GM21786 (cell line): ENCODE results near the gene ADAMTS17.

ENCODE experiments used
- ATAC-seq: cut with Tn5 transposase; IDR thresholded peaks from one replicate; pipeline ENCODE4 v1.9.1; 2021; ENCODE audit not compliant: unreplicated experiment

Gene ADAMTS17

GRCh38 chr15:100278596-100279380 lies 63.0 kb downstream of the ADAMTS17 start:
- ATAC-seq = no peak

GRCh38 chr15:100277087-100277855 lies 64.5 kb downstream of the ADAMTS17 start:
- ATAC-seq = no peak

GRCh38 chr15:100276506-100276905 lies 65.3 kb downstream of the ADAMTS17 start:
- no peak for ATAC-seq

- ATAC-seq = no peak
These were observed 66.1 kb downstream of the ADAMTS17 start for GRCh38 chr15:100275641-100276040.

GRCh38 chr15:100269831-100270230 lies 71.9 kb downstream of the ADAMTS17 start:
- ATAC-seq = no peak

GRCh38 chr15:100266166-100266565 lies 75.6 kb downstream of the ADAMTS17 start:
- ATAC-seq = no peak

GRCh38 chr15:100265641-100266035 lies 76.1 kb downstream of the ADAMTS17 start:
- no peak for ATAC-seq

- no peak for ATAC-seq
These were observed 76.7 kb downstream of the ADAMTS17 start for GRCh38 chr15:100264994-100265640.

GRCh38 chr15:100263721-100264455 lies 77.9 kb downstream of the ADAMTS17 start:
- no peak for ATAC-seq

GRCh38 chr15:100263031-100263430 lies 78.7 kb downstream of the ADAMTS17 start:
- no peak for ATAC-seq

GRCh38 chr15:100261302-100262240 lies 80.2 kb downstream of the ADAMTS17 start:
- no peak for ATAC-seq

GRCh38 chr15:100259266-100259665 lies 82.5 kb downstream of the ADAMTS17 start:
- ATAC-seq = no peak

- ATAC-seq = no peak
These were observed 84.7 kb downstream of the ADAMTS17 start for GRCh38 chr15:100256970-100257650.

GRCh38 chr15:100256101-100256969 lies 85.4 kb downstream of the ADAMTS17 start:
- no peak for ATAC-seq

GRCh38 chr15:100255644-100256043 lies 86.1 kb downstream of the ADAMTS17 start:
- no peak for ATAC-seq

GRCh38 chr15:100254691-100255090 lies 87.1 kb downstream of the ADAMTS17 start:
- no peak for ATAC-seq

GRCh38 chr15:100254285-100254684 lies 87.5 kb downstream of the ADAMTS17 start:
- no peak for ATAC-seq

- ATAC-seq = no peak
These were observed 88.1 kb downstream of the ADAMTS17 start for GRCh38 chr15:100253640-100254039.
